ENCODE results near the gene DMWD. TPM values are rescaled to one million over a fixed set of nuclear protein-coding genes. Genes with fewer than 3 reads are reported as not detected.

DMWD gene
- total RNA-seq, 2 experiments from 2014 or later = 47.0 to 47.9 TPM

DNA sequence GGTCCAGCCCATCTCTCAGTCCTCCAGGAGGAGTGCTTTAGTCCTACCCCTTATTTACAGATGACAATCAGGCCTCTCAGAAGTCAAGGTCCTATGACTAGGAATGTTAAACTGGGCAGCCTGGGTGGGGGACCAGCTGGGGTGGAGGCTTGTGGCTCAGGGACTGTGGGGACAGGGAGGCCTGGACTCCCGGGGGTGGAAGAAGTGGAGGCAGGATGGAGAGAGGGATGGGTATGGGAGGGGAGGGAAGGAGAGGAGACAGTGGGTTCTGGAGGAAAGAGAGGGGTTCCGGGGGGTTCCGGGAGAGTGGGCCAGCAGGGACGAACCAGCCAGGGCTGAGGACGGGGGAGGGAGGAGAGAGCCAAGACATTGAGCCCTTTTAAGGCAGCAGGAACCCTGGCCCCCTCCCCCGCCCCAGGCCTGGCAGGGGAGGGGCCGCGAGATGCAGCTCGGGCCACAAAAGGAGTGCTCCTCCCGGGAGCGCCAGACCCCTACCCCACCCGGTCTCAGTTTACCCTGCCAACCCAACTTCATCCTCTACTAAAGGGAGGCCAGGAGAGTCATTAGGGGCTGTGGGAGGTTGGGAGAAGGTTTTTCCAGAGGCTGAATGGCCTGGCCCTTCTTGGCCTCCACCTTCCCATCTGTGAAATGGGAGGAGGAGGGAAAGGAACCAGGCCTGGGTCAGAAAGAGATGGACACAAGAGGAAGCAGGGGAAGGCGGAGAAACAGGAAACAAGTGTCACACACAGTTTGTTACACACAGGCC lies 12.0 kb downstream of the DMWD start:
- ATAC-seq = no peak
- Mint-ChIP-seq H3K27ac (no peak overlapping the region), H3K4me1 (peaks cover 13% of the 10 kb centered on the region), H3K4me3 (no peak overlapping the region), H3K27me3 (peaks cover 10% of the 10 kb centered on the region), H3K36me3 (peaks cover 2% of the 10 kb centered on the region), H3K9me3 (ENCODE audit: low read depth) (no peaks in the 10 kb centered on the region)
- CTCF ChIA-PET = interaction anchor here (1.2 to 8.5 kb wide), 5 partner anchors 11 to 100 kb away, joined by 3 to 94 read pairs (median 5); partner anchors contain the start of gene SIX5
- no peak for DNase-seq

DNA sequence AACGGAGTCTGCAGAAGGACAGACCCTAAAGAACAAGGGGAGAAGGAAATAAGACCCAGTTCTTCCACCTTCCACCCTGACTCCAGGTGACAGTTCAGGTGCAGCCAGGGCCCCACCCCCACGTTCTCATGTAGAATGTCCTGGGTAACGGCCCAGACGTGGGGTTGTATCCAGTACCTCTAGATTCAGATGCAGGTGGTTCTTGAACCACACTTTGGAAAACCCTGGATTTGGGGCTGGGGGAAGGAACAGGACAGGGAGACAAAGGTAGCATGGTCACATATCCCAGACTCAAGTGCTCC lies 12.5 kb downstream of the DMWD start:
- H3K4me3 Mint-ChIP-seq = no peak overlapping the region
- peaks cover 2% of the 10 kb centered on the region for H3K36me3 Mint-ChIP-seq
- DNase-seq (no peak), ATAC-seq (no peak)
- H3K9me3 Mint-ChIP-seq (ENCODE audit: low read depth) = no peaks in the 10 kb centered on the region
- peaks cover 10% of the 10 kb centered on the region for H3K27me3 Mint-ChIP-seq
- CTCF ChIA-PET = interaction anchor here (1.3 to 8.5 kb wide), 6 partner anchors 9 to 101 kb away, joined by 3 to 94 read pairs (median 8); partner anchors contain the start of gene SIX5
- no peak overlapping the region for H3K27ac Mint-ChIP-seq
- H3K4me1 Mint-ChIP-seq = peaks cover 13% of the 10 kb centered on the region

- Mint-ChIP-seq H3K36me3 (peaks cover 2% of the 10 kb centered on the region), H3K4me3 (peak overlapping the region; percentile 64), H3K9me3 (ENCODE audit: low read depth) (no peaks in the 10 kb centered on the region), H3K4me1 (peaks cover 13% of the 10 kb centered on the region), H3K27ac (no peak overlapping the region), H3K27me3 (peaks cover 10% of the 10 kb centered on the region)
- CTCF ChIA-PET = interaction anchor here (1.0 to 8.5 kb wide), 13 partner anchors 10 to 102 kb away, joined by 3 to 94 read pairs (median 5); partner anchors contain the start of genes DMWD, FBXO46 and SIX5
- DNase-seq (peak; percentile 96), ATAC-seq (peak; percentile 97)
These were observed 13.2 kb downstream of the DMWD start for GRCh38 chr19:45779231-45780145.

- Mint-ChIP-seq H3K27ac (no peak overlapping the region), H3K4me1 (peaks cover 13% of the 10 kb centered on the region), H3K36me3 (peaks cover 2% of the 10 kb centered on the region), H3K9me3 (ENCODE audit: low read depth) (no peaks in the 10 kb centered on the region), H3K4me3 (no peak overlapping the region), H3K27me3 (peaks cover 10% of the 10 kb centered on the region)
- ATAC-seq (no peak), DNase-seq (no peak)
- CTCF ChIA-PET = interaction anchor here (1.7 to 8.5 kb wide), 3 partner anchors 9 to 23 kb away, joined by 6 to 94 read pairs (median 9); partner anchors contain the start of gene SIX5
These were observed 14.5 kb downstream of the DMWD start for GRCh38 chr19:45778010-45778661.

DNA sequence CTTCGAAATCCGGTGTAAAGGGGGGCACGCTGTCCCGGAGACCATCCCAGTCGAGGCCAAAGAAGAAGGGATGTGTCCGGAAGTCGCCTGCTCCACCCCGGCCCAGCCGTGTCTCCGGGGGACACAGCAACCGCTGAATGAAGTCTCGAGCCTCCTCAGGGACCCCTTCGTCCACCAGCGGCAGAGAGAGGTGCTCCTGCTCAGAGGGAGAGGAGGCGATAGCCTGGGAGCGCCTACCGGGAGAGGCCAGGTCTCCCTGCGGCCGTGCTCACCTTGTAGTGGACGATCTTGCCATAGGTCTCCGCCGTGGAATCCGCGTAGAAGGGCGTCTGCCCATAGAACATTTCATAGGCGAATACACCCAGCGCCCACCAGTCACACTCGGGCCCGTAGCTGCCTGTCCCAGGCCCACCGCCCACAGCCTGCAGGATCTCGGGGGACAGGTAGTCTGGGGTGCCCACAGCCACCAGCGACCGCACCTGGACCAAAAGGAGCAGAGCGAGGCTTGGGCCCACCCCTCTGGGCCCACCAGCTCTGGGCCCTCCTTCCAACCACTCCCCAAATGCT lies 15.2 kb downstream of the DMWD start:
- Mint-ChIP-seq H3K4me1 (peaks cover 13% of the 10 kb centered on the region), H3K4me3 (no peak overlapping the region), H3K27ac (no peak overlapping the region), H3K27me3 (peaks cover 10% of the 10 kb centered on the region), H3K9me3 (ENCODE audit: low read depth) (no peaks in the 10 kb centered on the region), H3K36me3 (peaks cover 2% of the 10 kb centered on the region)
- CTCF ChIA-PET = interaction anchor here (1.1 to 8.5 kb wide), 3 partner anchors 8 to 85 kb away, joined by 4 to 94 read pairs (median 9); partner anchors contain the start of genes QPCTL and SIX5
- ATAC-seq = no peak
- DNase-seq = no peak

DNA sequence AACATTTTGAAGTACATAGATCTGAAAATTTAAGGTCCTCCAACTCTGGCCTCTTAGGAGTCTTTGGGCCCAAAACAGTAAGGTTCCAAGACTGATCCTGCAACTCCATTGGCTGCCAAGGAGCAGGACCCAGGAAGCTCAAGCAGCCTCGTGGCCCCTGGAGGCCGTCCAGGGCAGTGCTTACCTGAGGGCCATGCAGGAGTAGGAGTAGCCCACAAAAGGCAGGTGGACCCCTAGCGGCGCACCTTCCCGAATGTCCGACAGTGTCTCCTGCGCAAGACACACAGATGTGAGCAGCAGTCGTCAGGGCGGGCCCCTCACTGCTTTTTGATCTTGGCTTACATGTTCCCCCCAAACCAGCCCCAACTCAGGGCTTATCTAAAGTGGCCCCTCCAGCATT lies 17.9 kb downstream of the DMWD start:
- peaks cover under 1% of the 10 kb centered on the region for H3K27me3 Mint-ChIP-seq
- CTCF ChIA-PET = interaction anchor here (7.9 kb wide), 1 partner anchor 23 kb away, joined by 338 read pairs; the partner anchor contains the start of gene DMWD
- H3K27ac Mint-ChIP-seq = no peak overlapping the region
- H3K4me3 Mint-ChIP-seq = no peak overlapping the region
- ATAC-seq (no peak), DNase-seq (no peak)
- H3K9me3 Mint-ChIP-seq (ENCODE audit: low read depth) = no peaks in the 10 kb centered on the region
- H3K36me3 Mint-ChIP-seq = peaks cover 2% of the 10 kb centered on the region
- peaks cover 22% of the 10 kb centered on the region for H3K4me1 Mint-ChIP-seq

GRCh38 chr19:45773384-45773783 lies 19.3 kb downstream of the DMWD start:
- no peak for ATAC-seq
- H3K4me1 Mint-ChIP-seq = peaks cover 15% of the 10 kb centered on the region
- DNase-seq = no peak
- no peaks in the 10 kb centered on the region for H3K9me3 Mint-ChIP-seq (ENCODE audit: low read depth)
- H3K27me3 Mint-ChIP-seq = no peaks in the 10 kb centered on the region
- H3K36me3 Mint-ChIP-seq = peaks cover 2% of the 10 kb centered on the region
- no peak overlapping the region for H3K4me3 Mint-ChIP-seq
- CTCF ChIA-PET = interaction anchor here (1.2 to 7.9 kb wide), 6 partner anchors 9 to 91 kb away, joined by 3 to 338 read pairs (median 4); partner anchors contain the start of genes DMPK, DMWD and SYMPK
- H3K27ac Mint-ChIP-seq = no peak overlapping the region

GRCh38 chr19:45772912-45773311 lies 19.7 kb downstream of the DMWD start:
- no peak overlapping the region for H3K27ac Mint-ChIP-seq
- no peak for ATAC-seq
- peaks cover 2% of the 10 kb centered on the region for H3K27me3 Mint-ChIP-seq
- H3K36me3 Mint-ChIP-seq = peaks cover 1% of the 10 kb centered on the region
- H3K4me1 Mint-ChIP-seq = peaks cover 13% of the 10 kb centered on the region
- CTCF ChIA-PET = interaction anchor here (1.2 to 7.9 kb wide), 6 partner anchors 10 to 91 kb away, joined by 3 to 338 read pairs (median 4); partner anchors contain the start of genes DMPK, DMWD and SYMPK
- H3K4me3 Mint-ChIP-seq = no peak overlapping the region
- DNase-seq = no peak
- H3K9me3 Mint-ChIP-seq (ENCODE audit: low read depth) = no peaks in the 10 kb centered on the region

DNA sequence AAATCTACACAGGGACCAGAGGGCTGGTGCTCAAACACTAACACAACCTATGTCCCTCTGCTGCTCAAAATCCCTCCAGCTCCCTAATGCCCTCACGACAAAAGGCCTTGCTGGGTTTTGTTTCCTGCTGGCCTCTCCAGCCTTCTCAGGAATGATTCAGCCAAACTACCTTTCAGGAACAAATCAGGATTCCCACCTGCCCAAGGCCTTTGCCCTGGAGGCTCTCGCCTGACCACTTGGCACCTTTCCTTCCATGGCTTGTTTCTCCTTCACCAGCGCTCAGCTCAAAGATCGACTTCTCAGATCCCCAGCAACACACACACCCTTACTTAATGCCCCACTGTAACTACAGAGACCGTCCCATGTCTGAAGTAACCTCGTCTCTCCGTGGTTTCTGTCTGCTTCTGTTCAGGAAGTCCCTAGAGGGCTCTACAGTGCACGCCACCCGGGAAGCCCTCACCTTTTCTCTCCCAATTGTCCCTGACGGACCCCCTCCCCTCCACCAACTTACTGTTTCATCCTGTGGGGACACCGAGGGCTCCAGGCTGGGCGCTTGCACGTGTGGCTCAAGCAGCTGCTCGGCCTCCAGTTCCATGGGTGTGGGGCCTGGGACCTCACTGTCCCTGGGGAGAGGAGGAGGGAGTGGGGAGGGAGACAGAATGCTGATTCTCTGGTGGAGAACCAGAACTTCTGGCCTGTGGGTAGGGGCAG lies 20.4 kb downstream of the DMWD start:
- Mint-ChIP-seq H3K4me1 (peaks cover 13% of the 10 kb centered on the region), H3K9me3 (ENCODE audit: low read depth) (no peaks in the 10 kb centered on the region), H3K27ac (no peak overlapping the region), H3K36me3 (no peaks in the 10 kb centered on the region), H3K4me3 (no peak overlapping the region), H3K27me3 (peaks cover 6% of the 10 kb centered on the region)
- CTCF ChIA-PET = interaction anchor here (0.9 to 7.9 kb wide), 5 partner anchors 9 to 110 kb away, joined by 3 to 338 read pairs (median 4); partner anchors contain the start of genes DMPK, DMWD and SYMPK
- ATAC-seq = no peak
- DNase-seq = no peak

DNA sequence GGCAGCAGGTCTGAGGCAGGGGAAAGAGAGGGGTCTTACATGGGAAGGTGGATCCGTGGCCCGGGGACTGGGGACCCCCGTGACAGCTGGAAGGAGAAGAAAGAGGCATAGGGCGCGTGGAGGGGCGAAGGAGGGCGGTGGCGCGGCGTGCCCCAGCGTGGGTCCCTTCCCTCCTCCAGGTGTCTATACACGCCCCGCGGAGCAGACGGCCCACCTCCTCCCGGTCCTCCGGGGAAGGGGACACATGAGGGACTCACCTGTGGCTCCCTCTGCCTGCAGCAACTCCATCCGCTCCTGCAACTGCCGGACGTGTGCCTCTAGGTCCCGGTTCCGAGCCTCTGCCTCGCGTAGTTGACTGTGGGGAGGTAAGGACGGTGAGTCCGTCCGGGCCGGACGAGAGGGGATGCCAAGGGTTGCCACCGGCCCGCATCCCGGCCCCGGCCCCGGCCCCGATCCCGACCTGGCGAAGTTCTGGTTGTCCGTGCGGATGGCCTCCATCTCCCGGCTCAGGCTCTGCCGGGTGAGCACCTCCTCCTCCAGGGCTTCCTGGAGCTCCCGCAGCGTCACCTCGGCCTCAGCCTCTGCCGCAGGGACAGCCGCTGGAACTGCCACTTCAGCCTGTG lies 21.2 kb downstream of the DMWD start:
- ATAC-seq (no peak), DNase-seq (no peak)
- Mint-ChIP-seq H3K27me3 (peaks cover 10% of the 10 kb centered on the region), H3K4me3 (no peak overlapping the region), H3K9me3 (ENCODE audit: low read depth) (no peaks in the 10 kb centered on the region), H3K27ac (no peak overlapping the region), H3K36me3 (no peaks in the 10 kb centered on the region), H3K4me1 (peaks cover 13% of the 10 kb centered on the region)
- CTCF ChIA-PET = interaction anchor here (0.9 to 7.9 kb wide), 9 partner anchors 10 to 146 kb away, joined by 3 to 338 read pairs (median 10); partner anchors contain the start of genes DMPK, DMWD and RSPH6A

DNA sequence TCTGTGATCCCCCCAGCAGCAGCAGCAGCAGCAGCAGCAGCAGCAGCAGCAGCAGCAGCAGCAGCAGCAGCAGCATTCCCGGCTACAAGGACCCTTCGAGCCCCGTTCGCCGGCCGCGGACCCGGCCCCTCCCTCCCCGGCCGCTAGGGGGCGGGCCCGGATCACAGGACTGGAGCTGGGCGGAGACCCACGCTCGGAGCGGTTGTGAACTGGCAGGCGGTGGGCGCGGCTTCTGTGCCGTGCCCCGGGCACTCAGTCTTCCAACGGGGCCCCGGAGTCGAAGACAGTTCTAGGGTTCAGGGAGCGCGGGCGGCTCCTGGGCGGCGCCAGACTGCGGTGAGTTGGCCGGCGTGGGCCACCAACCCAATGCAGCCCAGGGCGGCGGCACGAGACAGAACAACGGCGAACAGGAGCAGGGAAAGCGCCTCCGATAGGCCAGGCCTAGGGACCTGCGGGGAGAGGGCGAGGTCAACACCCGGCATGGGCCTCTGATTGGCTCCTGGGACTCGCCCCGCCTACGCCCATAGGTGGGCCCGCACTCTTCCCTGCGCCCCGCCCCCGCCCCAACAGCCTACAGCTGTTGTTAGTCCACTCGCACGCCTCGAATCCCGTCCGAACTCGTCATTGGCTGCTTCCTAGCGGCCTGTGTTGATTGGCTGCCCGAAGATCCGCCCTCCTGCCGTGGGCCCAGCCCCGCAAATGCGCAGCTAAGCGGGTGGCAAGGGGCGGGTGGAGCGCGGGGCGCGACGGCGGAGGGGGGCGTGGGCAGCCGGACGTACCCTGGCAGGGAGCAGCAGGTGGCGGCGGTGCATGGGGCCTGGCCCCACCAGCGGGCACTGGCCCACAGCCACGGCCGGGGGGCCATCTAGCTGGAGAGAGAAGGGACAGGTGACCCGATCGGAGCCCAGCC lies 22.2 kb downstream of the DMWD start:
- ATAC-seq = peak; percentile 73
- Mint-ChIP-seq H3K9me3 (ENCODE audit: low read depth) (no peaks in the 10 kb centered on the region), H3K27me3 (peaks cover 12% of the 10 kb centered on the region), H3K4me3 (peak overlapping the region; percentile 78), H3K27ac (peak overlapping the region; percentile 84), H3K4me1 (peaks cover 13% of the 10 kb centered on the region), H3K36me3 (no peaks in the 10 kb centered on the region)
- peak; percentile 92 for DNase-seq
- CTCF ChIA-PET = interaction anchor here (0.9 to 7.9 kb wide), 31 partner anchors 10 to 577 kb away, joined by 3 to 338 read pairs (median 6); partner anchors contain the start of genes DMPK, DMWD, FBXO46 and IRF2BP1
